HepG2 (cell line): ENCODE results near the gene SLC1A5. TPM values are rescaled to one million over a fixed set of nuclear protein-coding genes. Genes with fewer than 3 reads are reported as not detected.

Experiments used
- CEBPB ChIP-seq: IDR thresholded peaks from 2 replicates; pipeline ENCODE4 v1.6.1; 2011; ENCODE audit warnings: low read depth, low read length, improper control_type of control experiment, borderline replicate concordance
- CREB1 ChIP-seq, 2 experiments: fragments of 450-650 bp in 1 of 2; IDR thresholded peaks; 2 replicates each; pipeline ENCODE4 v1.6.1; 2016 to 2017; ENCODE audit warnings: control low read depth in 1 of 2, mild to moderate bottlenecking in 1 of 2, missing compliant biosample characterization in 1 of 2, missing genetic modification characterization in 1 of 2
- CREM ChIP-seq, 2 experiments: sonication (generic) in 1 of 2; formaldehyde crosslinking in 1 of 2; IDR thresholded peaks; 2 replicates each; pipeline versions ENCODE4 v1.4.0 to v1.6.1; 2016 to 2020; ENCODE audit warnings: antibody characterized with exemption in 1 of 2, mild to moderate bottlenecking in 1 of 2, missing genetic modification reagents in 1 of 2
- DMAP1 ChIP-seq: IDR thresholded peaks from 2 replicates; pipeline ENCODE4 v1.6.1; 2016
- HDAC1 ChIP-seq: sonication (generic); formaldehyde crosslinking; IDR thresholded peaks from 2 replicates; pipeline ENCODE4 v1.5.1; 2020; ENCODE audit warnings: mild to moderate bottlenecking, missing genetic modification reagents
- POLR2A ChIP-seq, 2 experiments: IDR thresholded peaks; 2 replicates each; pipeline ENCODE4 v1.6.1; 2011; ENCODE audit warnings: low read depth in 2 of 2, low read length in 2 of 2, mild to moderate bottlenecking in 1 of 2, moderate library complexity in 1 of 2; ENCODE audit not compliant: insufficient read depth in 1 of 2
- RFX5 ChIP-seq: IDR thresholded peaks from 2 replicates; pipeline ENCODE4 v1.6.1; 2011; ENCODE audit warnings: low read depth, low read length, improper control_type of control experiment
- SRSF4 ChIP-seq: fragments of 200-400 bp; formaldehyde crosslinking; IDR thresholded peaks from one replicate; pipeline ENCODE4 v1.6.1; 2018; ENCODE audit warnings: mild to moderate bottlenecking, low read depth, low read length, moderate library complexity; ENCODE audit not compliant: poor library complexity, severe bottlenecking
- THAP11 ChIP-seq: IDR thresholded peaks from 2 replicates; pipeline ENCODE4 v1.6.1; 2016; ENCODE audit warnings: missing biosample characterization, missing genetic modification reagents
- ZFP36L2 ChIP-seq: sonication (generic); formaldehyde crosslinking; IDR thresholded peaks from 2 replicates; pipeline ENCODE4 v1.4.0; 2020; ENCODE audit warnings: missing genetic modification reagents
- ZMYM2 ChIP-seq: sonication (generic); formaldehyde crosslinking; IDR thresholded peaks from 2 replicates; pipeline ENCODE4 v1.8.0; 2022; ENCODE audit warnings: mild to moderate bottlenecking, missing genetic modification reagents
- ZNF205 ChIP-seq: IDR thresholded peaks from 2 replicates; pipeline ENCODE4 v1.6.1; 2018; ENCODE audit warnings: missing biosample characterization, missing genetic modification reagents
- ZNF263 ChIP-seq: sonication (generic); formaldehyde crosslinking; IDR thresholded peaks from 2 replicates; pipeline ENCODE4 v1.4.0; 2020; ENCODE audit warnings: missing genetic modification reagents
- ZNF333 ChIP-seq: sonication (generic); formaldehyde crosslinking; IDR thresholded peaks from 2 replicates; pipeline ENCODE4 v1.4.0; 2020; ENCODE audit warnings: mild to moderate bottlenecking, missing genetic modification reagents, borderline replicate concordance
- ZNF343 ChIP-seq: sonication (generic); formaldehyde crosslinking; IDR thresholded peaks from 2 replicates; pipeline ENCODE4 v1.4.0; 2020; ENCODE audit warnings: mild to moderate bottlenecking, missing genetic modification reagents
- polyA plus RNA-seq, 8 experiments: library from polyadenylated mRNA; depleted of rRNA in 3 of 8; stranded (reverse) in 7 of 8; unstranded in 1 of 8; fragments of >200 nt; fragmentation: Illumina TruSeq in 4 of 8; extraction: Trizol in 4 of 8; gene quantifications; 2 replicates each; pipeline versions ENCODE4 v1.2.1 to v1.2.3, GENCODE V29; 2011 to 2016; ENCODE audit warnings: low read depth in 4 of 8, missing spikeins in 1 of 8, mixed read lengths in 1 of 8; ENCODE audit not compliant: insufficient read depth in 1 of 8
- total RNA-seq, 5 experiments: library from RNA; depleted of rRNA; stranded (reverse); fragments of >200 nt; fragmentation: Illumina TruSeq; extraction: Trizol; gene quantifications; 2 replicates each; pipeline ENCODE4 v1.2.3, GENCODE V29; 2016; ENCODE audit warnings: low read depth in 1 of 5
- TF ChIP-seq, protein P1 (sequence below): IDR thresholded peaks from 2 replicates; pipeline ENCODE4 v1.4.0; 2020; ENCODE audit warnings: mild to moderate bottlenecking, missing genetic modification reagents
- TF ChIP-seq, protein P2 (sequence below): IDR thresholded peaks from 2 replicates; pipeline ENCODE4 v1.6.1; 2016; ENCODE audit warnings: low read depth, control low read depth
- TF ChIP-seq, protein P3 (sequence below): IDR thresholded peaks from 2 replicates; pipeline ENCODE4 v1.6.1; 2018; ENCODE audit warnings: missing genetic modification reagents, mild to moderate bottlenecking, missing compliant biosample characterization
- TF ChIP-seq, protein P4 (sequence below): sonication (generic); formaldehyde crosslinking; IDR thresholded peaks from 2 replicates; pipeline ENCODE4 v1.9.0; 2022; ENCODE audit warnings: low read depth, missing genetic modification reagents
- TF ChIP-seq, protein P5 (sequence below): sonication (generic); formaldehyde crosslinking; IDR thresholded peaks from 2 replicates; pipeline ENCODE4 v1.9.0; 2022; ENCODE audit warnings: missing genetic modification reagents, mild to moderate bottlenecking, borderline replicate concordance

SLC1A5 gene
- total and polyA plus RNA-seq, 2 of the 13 experiments (the other 11 are each of a cell fraction or from before 2014, with no cell fraction given), result 120 to 159 TPM

DNA sequence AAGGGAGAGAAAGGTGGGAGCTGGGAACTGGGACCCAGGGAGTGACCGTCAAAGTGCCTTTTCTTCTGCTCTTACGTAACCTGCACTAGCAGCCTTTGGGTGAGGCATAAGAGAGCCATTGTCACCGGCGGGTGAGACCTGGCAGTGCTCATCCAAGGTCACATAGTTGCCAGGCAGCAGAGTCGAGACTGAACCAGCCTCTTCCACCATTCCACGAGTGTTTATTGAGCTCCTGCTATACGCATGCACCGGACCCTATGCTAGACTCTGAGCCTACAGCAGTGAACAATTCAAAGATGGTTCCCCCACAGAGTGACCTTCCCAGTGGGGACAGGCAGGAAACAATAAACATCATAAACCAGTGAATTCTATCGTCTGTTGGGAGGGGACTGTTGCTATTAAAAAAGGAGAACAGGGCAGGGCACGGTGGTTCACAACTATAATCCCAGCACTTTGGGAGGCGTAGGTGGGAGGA is 23.5 kb downstream of the SLC1A5 start (continued):
- TF ChIP-seq, protein P1, sequence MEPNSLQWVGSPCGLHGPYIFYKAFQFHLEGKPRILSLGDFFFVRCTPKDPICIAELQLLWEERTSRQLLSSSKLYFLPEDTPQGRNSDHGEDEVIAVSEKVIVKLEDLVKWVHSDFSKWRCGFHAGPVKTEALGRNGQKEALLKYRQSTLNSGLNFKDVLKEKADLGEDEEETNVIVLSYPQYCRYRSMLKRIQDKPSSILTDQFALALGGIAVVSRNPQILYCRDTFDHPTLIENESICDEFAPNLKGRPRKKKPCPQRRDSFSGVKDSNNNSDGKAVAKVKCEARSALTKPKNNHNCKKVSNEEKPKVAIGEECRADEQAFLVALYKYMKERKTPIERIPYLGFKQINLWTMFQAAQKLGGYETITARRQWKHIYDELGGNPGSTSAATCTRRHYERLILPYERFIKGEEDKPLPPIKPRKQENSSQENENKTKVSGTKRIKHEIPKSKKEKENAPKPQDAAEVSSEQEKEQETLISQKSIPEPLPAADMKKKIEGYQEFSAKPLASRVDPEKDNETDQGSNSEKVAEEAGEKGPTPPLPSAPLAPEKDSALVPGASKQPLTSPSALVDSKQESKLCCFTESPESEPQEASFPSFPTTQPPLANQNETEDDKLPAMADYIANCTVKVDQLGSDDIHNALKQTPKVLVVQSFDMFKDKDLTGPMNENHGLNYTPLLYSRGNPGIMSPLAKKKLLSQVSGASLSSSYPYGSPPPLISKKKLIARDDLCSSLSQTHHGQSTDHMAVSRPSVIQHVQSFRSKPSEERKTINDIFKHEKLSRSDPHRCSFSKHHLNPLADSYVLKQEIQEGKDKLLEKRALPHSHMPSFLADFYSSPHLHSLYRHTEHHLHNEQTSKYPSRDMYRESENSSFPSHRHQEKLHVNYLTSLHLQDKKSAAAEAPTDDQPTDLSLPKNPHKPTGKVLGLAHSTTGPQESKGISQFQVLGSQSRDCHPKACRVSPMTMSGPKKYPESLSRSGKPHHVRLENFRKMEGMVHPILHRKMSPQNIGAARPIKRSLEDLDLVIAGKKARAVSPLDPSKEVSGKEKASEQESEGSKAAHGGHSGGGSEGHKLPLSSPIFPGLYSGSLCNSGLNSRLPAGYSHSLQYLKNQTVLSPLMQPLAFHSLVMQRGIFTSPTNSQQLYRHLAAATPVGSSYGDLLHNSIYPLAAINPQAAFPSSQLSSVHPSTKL (CRISPR knock-in tag), result peak; percentile 88
- TF ChIP-seq, protein P2, sequence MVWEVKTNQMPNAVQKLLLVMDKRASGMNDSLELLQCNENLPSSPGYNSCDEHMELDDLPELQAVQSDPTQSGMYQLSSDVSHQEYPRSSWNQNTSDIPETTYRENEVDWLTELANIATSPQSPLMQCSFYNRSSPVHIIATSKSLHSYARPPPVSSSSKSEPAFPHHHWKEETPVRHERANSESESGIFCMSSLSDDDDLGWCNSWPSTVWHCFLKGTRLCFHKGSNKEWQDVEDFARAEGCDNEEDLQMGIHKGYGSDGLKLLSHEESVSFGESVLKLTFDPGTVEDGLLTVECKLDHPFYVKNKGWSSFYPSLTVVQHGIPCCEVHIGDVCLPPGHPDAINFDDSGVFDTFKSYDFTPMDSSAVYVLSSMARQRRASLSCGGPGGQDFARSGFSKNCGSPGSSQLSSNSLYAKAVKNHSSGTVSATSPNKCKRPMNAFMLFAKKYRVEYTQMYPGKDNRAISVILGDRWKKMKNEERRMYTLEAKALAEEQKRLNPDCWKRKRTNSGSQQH (CRISPR knock-in tag), result 0 out of 2 replicates have a peak, but pooled peaks have one; percentile 39
- peak; percentile 38; the same call in 1 of the 2 replicates for TF ChIP-seq RFX5
- no peak for TF ChIP-seq POLR2A (IDR thresholded peaks at IDR 0.05; ENCODE audit: insufficient read depth in 1 of 2, low read depth in 2 of 2, low read length in 2 of 2)
- TF ChIP-seq ZNF205 (CRISPR knock-in tag), result 0 out of 2 replicates have a peak, but pooled peaks have one; percentile 28
- peak; percentile 81 for TF ChIP-seq ZMYM2
- TF ChIP-seq, protein P3, sequence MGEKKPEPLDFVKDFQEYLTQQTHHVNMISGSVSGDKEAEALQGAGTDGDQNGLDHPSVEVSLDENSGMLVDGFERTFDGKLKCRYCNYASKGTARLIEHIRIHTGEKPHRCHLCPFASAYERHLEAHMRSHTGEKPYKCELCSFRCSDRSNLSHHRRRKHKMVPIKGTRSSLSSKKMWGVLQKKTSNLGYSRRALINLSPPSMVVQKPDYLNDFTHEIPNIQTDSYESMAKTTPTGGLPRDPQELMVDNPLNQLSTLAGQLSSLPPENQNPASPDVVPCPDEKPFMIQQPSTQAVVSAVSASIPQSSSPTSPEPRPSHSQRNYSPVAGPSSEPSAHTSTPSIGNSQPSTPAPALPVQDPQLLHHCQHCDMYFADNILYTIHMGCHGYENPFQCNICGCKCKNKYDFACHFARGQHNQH (CRISPR knock-in tag), result peak; percentile 51; the same call in 1 of the 2 replicates
- TF ChIP-seq, protein P4, sequence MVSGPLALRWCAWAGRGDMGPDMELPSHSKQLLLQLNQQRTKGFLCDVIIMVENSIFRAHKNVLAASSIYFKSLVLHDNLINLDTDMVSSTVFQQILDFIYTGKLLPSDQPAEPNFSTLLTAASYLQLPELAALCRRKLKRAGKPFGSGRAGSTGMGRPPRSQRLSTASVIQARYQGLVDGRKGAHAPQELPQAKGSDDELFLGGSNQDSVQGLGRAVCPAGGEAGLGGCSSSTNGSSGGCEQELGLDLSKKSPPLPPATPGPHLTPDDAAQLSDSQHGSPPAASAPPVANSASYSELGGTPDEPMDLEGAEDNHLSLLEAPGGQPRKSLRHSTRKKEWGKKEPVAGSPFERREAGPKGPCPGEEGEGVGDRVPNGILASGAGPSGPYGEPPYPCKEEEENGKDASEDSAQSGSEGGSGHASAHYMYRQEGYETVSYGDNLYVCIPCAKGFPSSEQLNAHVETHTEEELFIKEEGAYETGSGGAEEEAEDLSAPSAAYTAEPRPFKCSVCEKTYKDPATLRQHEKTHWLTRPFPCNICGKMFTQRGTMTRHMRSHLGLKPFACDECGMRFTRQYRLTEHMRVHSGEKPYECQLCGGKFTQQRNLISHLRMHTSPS (CRISPR knock-in tag), result peak; percentile 89
- peak; percentile 70 for TF ChIP-seq THAP11 (CRISPR knock-in tag)
- TF ChIP-seq ZNF343 (CRISPR knock-in tag), result no peak
- peak; percentile 87 for TF ChIP-seq CEBPB
- peak; percentile 64; the same call in 1 of the 2 replicates for TF ChIP-seq HDAC1 (CRISPR knock-in tag)
- TF ChIP-seq, protein P5, sequence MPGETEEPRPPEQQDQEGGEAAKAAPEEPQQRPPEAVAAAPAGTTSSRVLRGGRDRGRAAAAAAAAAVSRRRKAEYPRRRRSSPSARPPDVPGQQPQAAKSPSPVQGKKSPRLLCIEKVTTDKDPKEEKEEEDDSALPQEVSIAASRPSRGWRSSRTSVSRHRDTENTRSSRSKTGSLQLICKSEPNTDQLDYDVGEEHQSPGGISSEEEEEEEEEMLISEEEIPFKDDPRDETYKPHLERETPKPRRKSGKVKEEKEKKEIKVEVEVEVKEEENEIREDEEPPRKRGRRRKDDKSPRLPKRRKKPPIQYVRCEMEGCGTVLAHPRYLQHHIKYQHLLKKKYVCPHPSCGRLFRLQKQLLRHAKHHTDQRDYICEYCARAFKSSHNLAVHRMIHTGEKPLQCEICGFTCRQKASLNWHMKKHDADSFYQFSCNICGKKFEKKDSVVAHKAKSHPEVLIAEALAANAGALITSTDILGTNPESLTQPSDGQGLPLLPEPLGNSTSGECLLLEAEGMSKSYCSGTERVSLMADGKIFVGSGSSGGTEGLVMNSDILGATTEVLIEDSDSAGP, result no peak
- no peak for TF ChIP-seq ZFP36L2
- no peak; the same call in 1 of the 2 replicates for TF ChIP-seq CREB1 (IDR thresholded peaks at IDR 0.05)
- TF ChIP-seq CREB1 (CRISPR knock-in tag; IDR thresholded peaks at IDR 0.05), result peak; percentile 30; the same call in 1 of the 2 replicates
- peak; percentile 25; the same call in 1 of the 2 replicates for TF ChIP-seq CREM (IDR thresholded peaks at IDR 0.05)
- TF ChIP-seq CREM (CRISPR knock-in tag; IDR thresholded peaks at IDR 0.05), result no peak
- 0 out of 2 replicates have a peak, but pooled peaks have one; percentile 19 for TF ChIP-seq DMAP1 (CRISPR knock-in tag)
- TF ChIP-seq SRSF4, result no peak
- TF ChIP-seq ZNF333 (CRISPR knock-in tag), result no peak
- peak; percentile 54; the same call in 1 of the 2 replicates for TF ChIP-seq ZNF263 (CRISPR knock-in tag)
